Measurements from ENCODE around the gene METTL6. TPM values are rescaled to one million over a fixed set of nuclear protein-coding genes. Genes with fewer than 3 reads are reported as not detected.

Gene METTL6
- polyA plus RNA-seq, 1 of the 3 experiments (the other 2 are of a cell fraction): 22.7 TPM

GRCh38 chr3:15450438-15451215, 23.3 kb upstream of the METTL6 start:
- no peaks in the 10 kb centered on the region for H3K79me2 ChIP-seq (ENCODE audit: insufficient read depth)
- no peaks in the 10 kb centered on the region for H4K20me1 ChIP-seq (ENCODE audit: insufficient read depth)
- no peaks in the 10 kb centered on the region for H3K4me1 ChIP-seq (ENCODE audit: control insufficient read depth in 1 of 2, insufficient read depth in 2 of 2, low read depth in 1 of 2, low read length in 1 of 2)
- WGBS (ENCODE audit: low lambda C conversion rate): 92% methylated on average over 12 of the region's 12 CpGs
- H3K9me2 ChIP-seq: no peaks in the 10 kb centered on the region
- no peaks in the 10 kb centered on the region for H3K9me3 ChIP-seq
- H3K27me3 ChIP-seq (ENCODE audit: insufficient read depth): no peaks in the 10 kb centered on the region
- no peak overlapping the region for H3K4me3 ChIP-seq (ENCODE audit: low read depth in 2 of 2, low read length in 1 of 2)
- H3K27ac ChIP-seq (ENCODE audit: low read depth in 2 of 2, low read length in 1 of 2): no peak overlapping the region
- ChIA-PET CTCF (no interaction called here), POLR2A (no interaction called here)
- no peak for DNase-seq
- H3K4me2 ChIP-seq: no peak overlapping the region
- H3K9ac ChIP-seq: no peak overlapping the region
- H3F3A ChIP-seq (replicated peaks; ENCODE audit: insufficient read depth): no peaks in the 10 kb centered on the region
- TF ChIP-seq PBX3 (IDR thresholded peaks at IDR 0.05): no peak
- no peak for TF ChIP-seq ELF1 (IDR thresholded peaks at IDR 0.05)
- TF ChIP-seq TAF1 (IDR thresholded peaks at IDR 0.05; ENCODE audit: borderline replicate concordance, low read depth, low read length): no peak
- TF ChIP-seq, protein P1, sequence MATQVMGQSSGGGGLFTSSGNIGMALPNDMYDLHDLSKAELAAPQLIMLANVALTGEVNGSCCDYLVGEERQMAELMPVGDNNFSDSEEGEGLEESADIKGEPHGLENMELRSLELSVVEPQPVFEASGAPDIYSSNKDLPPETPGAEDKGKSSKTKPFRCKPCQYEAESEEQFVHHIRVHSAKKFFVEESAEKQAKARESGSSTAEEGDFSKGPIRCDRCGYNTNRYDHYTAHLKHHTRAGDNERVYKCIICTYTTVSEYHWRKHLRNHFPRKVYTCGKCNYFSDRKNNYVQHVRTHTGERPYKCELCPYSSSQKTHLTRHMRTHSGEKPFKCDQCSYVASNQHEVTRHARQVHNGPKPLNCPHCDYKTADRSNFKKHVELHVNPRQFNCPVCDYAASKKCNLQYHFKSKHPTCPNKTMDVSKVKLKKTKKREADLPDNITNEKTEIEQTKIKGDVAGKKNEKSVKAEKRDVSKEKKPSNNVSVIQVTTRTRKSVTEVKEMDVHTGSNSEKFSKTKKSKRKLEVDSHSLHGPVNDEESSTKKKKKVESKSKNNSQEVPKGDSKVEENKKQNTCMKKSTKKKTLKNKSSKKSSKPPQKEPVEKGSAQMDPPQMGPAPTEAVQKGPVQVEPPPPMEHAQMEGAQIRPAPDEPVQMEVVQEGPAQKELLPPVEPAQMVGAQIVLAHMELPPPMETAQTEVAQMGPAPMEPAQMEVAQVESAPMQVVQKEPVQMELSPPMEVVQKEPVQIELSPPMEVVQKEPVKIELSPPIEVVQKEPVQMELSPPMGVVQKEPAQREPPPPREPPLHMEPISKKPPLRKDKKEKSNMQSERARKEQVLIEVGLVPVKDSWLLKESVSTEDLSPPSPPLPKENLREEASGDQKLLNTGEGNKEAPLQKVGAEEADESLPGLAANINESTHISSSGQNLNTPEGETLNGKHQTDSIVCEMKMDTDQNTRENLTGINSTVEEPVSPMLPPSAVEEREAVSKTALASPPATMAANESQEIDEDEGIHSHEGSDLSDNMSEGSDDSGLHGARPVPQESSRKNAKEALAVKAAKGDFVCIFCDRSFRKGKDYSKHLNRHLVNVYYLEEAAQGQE (IDR thresholded peaks at IDR 0.05; ENCODE audit: low read depth, low read length): no peak
- no peak for TF ChIP-seq USF1 (IDR thresholded peaks at IDR 0.05; ENCODE audit: borderline replicate concordance, low read depth)
- TF ChIP-seq RAD21 (IDR thresholded peaks at IDR 0.05; ENCODE audit: low read length): no peak
- no peak for TF ChIP-seq TCF12 (IDR thresholded peaks at IDR 0.05)
- TF ChIP-seq SMC3 (IDR thresholded peaks at IDR 0.05; ENCODE audit: low read depth, low read length): no peak
- no peak for TF ChIP-seq NRF1 (IDR thresholded peaks at IDR 0.05; ENCODE audit: low read depth, low read length)
- TF ChIP-seq, protein P2, sequence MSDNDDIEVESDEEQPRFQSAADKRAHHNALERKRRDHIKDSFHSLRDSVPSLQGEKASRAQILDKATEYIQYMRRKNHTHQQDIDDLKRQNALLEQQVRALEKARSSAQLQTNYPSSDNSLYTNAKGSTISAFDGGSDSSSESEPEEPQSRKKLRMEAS (IDR thresholded peaks at IDR 0.05; ENCODE audit: low read depth): no peak
- no peak for TF ChIP-seq FOSL2 (IDR thresholded peaks at IDR 0.05; ENCODE audit: borderline replicate concordance, low read depth)
- no peak for TF ChIP-seq YY1 (IDR thresholded peaks at IDR 0.05; ENCODE audit: low read depth)
- TF ChIP-seq MXI1 (IDR thresholded peaks at IDR 0.05; ENCODE audit: low read depth, low read length): no peak
- no peak for TF ChIP-seq MEF2A (IDR thresholded peaks at IDR 0.05; ENCODE audit: borderline replicate concordance, low read depth)
- TF ChIP-seq, protein P3, sequence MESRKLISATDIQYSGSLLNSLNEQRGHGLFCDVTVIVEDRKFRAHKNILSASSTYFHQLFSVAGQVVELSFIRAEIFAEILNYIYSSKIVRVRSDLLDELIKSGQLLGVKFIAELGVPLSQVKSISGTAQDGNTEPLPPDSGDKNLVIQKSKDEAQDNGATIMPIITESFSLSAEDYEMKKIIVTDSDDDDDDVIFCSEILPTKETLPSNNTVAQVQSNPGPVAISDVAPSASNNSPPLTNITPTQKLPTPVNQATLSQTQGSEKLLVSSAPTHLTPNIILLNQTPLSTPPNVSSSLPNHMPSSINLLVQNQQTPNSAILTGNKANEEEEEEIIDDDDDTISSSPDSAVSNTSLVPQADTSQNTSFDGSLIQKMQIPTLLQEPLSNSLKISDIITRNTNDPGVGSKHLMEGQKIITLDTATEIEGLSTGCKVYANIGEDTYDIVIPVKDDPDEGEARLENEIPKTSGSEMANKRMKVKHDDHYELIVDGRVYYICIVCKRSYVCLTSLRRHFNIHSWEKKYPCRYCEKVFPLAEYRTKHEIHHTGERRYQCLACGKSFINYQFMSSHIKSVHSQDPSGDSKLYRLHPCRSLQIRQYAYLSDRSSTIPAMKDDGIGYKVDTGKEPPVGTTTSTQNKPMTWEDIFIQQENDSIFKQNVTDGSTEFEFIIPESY (IDR thresholded peaks at IDR 0.05; ENCODE audit: borderline replicate concordance, low read depth): no peak
- no peak for TF ChIP-seq GABPA (IDR thresholded peaks at IDR 0.05; ENCODE audit: low read depth)
- TF ChIP-seq POLR2AphosphoS5 (IDR thresholded peaks at IDR 0.05; ENCODE audit: low read depth, low read length): no peak
- no peak for TF ChIP-seq SIN3A (IDR thresholded peaks at IDR 0.05; ENCODE audit: borderline replicate concordance, low read depth, low read length)
- no peak for TF ChIP-seq RXRA (IDR thresholded peaks at IDR 0.05; ENCODE audit: borderline replicate concordance, low read depth)
- no peak overlapping the region for H2AFZ ChIP-seq (ENCODE audit: low read depth)
- no peaks in the 10 kb centered on the region for H3K36me3 ChIP-seq (replicated peaks in 1 of 2; ENCODE audit: control insufficient read depth in 1 of 2, insufficient read depth in 2 of 2, low read length in 1 of 2)

All from SK-N-SH (cell line).